Effector memory CD4-positive, alpha-beta T cell (primary cell): ENCODE data around the gene WDR17.

Source experiments
- DNase-seq, 3 donors: peaks; one replicate each; pipeline ENCODE4 v3.0.0-alpha.2; 2020
- H3K27ac ChIP-seq: 2 replicates; pipeline ENCODE4 v1.7.0; 2013; ENCODE audit warnings: mild to moderate bottlenecking, low read length, moderate library complexity; ENCODE audit not compliant: insufficient read depth, poor library complexity, severe bottlenecking
- H3K27me3 ChIP-seq: replicated peaks from 2 replicates; pipeline ENCODE4 v1.7.0; 2013; ENCODE audit warnings: mild to moderate bottlenecking, low read length; ENCODE audit not compliant: insufficient read depth, control insufficient read depth, poor library complexity, severe bottlenecking
- H3K36me3 ChIP-seq: 2 replicates; pipeline ENCODE4 v1.7.0; 2013; ENCODE audit warnings: mild to moderate bottlenecking, low read length, moderate library complexity; ENCODE audit not compliant: control insufficient read depth, insufficient read depth
- H3K4me1 ChIP-seq: 2 replicates; pipeline ENCODE4 v1.7.0; 2013; ENCODE audit warnings: low read length, mild to moderate bottlenecking; ENCODE audit not compliant: control insufficient read depth, insufficient read depth, poor library complexity, severe bottlenecking
- H3K4me3 ChIP-seq: 2 replicates; pipeline ENCODE4 v1.7.0; 2013; ENCODE audit warnings: low read length, low read depth, mild to moderate bottlenecking; ENCODE audit not compliant: insufficient read depth, poor library complexity, severe bottlenecking
- H3K9me3 ChIP-seq: 2 replicates; pipeline ENCODE4 v1.7.0; 2013; ENCODE audit warnings: mild to moderate bottlenecking, low read length, moderate library complexity; ENCODE audit not compliant: control insufficient read depth

Gene WDR17

DNA sequence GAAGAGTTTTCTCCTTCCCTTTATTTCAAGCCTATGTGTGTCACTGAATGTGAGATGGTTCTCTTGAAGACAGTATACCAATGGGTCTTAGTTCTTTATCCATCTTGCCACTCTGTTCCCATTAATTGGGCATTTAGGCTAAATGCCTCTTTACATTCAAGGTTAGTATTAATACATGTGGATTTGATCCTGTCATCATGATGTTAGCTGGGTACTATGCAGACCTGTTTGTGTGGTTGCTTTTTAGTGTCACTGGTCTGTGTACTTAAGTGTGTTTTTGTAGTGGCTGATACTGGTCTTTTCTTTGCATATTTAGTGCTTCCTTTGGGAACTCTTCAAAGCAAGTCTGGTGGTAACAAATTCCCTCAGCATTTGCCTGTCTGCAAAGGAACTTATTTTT lies 23.4 kb upstream of the WDR17 start:
- Histone ChIP-seq H3K4me1 (no peaks in the 10 kb centered on the region), H3K9me3 (no peaks in the 10 kb centered on the region), H3K27me3 (no peaks in the 10 kb centered on the region), H3K4me3 (no peak overlapping the region), H3K27ac (no peak overlapping the region), H3K36me3 (no peaks in the 10 kb centered on the region)
- no peak for DNase-seq

DNA sequence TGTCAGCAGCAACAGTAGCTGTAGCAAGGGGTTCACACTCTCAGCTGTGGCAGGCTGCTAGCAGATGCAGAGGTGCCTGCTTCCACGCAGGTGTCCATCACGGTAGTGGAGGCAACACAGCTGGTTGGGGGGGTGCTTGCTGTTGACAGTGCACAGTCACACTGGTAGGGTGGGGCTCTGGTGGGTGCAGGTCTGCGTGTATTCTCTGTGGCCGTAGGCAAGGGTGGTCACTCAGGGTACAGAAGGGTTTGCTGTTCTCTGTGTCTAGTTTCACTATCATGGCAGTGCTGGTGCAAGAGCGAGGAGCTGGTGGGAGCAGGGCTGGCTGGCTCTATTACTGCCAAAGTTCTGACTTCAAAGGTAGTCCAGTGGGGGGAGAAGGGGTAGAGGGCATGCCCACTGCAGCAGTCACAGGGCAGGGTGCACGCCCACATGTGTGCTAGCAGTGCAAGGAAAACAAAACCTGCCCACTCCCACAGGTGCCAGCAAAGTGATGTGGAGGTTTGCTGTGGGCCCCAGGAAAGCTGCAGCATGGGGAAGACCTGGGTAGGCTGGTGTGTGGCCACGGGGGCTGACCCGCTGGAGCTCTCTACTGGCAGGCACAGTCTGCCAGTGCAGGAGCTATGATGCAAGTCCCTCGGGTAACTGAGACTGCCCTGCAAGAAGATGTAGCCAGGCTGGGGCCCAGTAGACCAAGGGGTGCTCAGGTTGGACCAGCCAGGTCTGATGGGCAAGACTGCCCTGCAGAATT lies 21.6 kb upstream of the WDR17 start:
- no peaks in the 10 kb centered on the region for H3K36me3 ChIP-seq
- H3K27me3 ChIP-seq: no peaks in the 10 kb centered on the region
- H3K4me3 ChIP-seq: no peak overlapping the region

DNA sequence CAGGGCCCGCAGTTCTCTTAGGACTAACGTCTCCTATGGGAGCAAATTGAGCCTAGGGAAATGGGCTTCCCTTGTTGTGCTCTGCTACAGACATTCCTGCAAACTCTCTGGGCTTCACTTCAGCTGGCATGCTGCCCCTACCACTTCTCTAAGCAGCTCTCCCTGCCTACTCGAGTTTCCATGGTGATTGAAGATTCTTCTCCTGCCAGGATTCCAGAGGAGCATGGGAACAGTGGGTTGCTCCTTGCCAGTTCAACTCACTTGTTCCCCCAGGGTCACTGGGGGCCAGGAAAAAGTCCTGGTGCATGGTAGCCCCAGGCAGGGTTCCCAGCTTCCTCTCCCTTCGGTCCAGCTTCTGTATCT lies 21.1 kb upstream of the WDR17 start:
- Histone ChIP-seq H3K27ac (no peak overlapping the region), H3K4me1 (no peaks in the 10 kb centered on the region), H3K27me3 (no peaks in the 10 kb centered on the region), H3K4me3 (no peak overlapping the region), H3K9me3 (no peaks in the 10 kb centered on the region), H3K36me3 (no peaks in the 10 kb centered on the region)
- no peak for DNase-seq

More for the DNA sequence above, 21.6 kb upstream of the WDR17 start:
- no peak for DNase-seq
- Histone ChIP-seq H3K27ac (no peak overlapping the region), H3K9me3 (no peaks in the 10 kb centered on the region), H3K4me1 (no peaks in the 10 kb centered on the region)

DNA sequence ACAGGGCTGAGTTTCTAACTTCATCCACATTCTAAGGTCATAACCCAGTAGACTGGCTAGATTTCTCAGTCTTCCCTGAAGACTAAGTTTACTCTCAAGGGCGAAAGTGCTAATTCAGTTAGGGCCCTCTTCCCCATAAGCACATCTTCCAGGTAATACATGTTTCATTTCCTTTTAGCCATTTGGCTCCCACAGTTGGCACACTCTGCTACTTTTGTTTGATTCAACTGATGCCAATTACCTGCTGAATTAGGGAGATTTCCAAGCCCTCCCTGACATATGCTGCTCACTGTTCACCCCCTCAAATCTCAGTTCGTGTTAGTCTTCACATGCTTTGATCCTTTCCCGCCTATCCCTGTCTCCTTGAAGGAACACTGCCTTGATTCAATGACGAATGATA lies 17.0 kb upstream of the WDR17 start:
- no peaks in the 10 kb centered on the region for H3K9me3 ChIP-seq
- no peak for DNase-seq
- H3K4me3 ChIP-seq: no peak overlapping the region
- H3K36me3 ChIP-seq: no peaks in the 10 kb centered on the region
- no peak overlapping the region for H3K27ac ChIP-seq
- H3K27me3 ChIP-seq: no peaks in the 10 kb centered on the region
- H3K4me1 ChIP-seq: no peaks in the 10 kb centered on the region

DNA sequence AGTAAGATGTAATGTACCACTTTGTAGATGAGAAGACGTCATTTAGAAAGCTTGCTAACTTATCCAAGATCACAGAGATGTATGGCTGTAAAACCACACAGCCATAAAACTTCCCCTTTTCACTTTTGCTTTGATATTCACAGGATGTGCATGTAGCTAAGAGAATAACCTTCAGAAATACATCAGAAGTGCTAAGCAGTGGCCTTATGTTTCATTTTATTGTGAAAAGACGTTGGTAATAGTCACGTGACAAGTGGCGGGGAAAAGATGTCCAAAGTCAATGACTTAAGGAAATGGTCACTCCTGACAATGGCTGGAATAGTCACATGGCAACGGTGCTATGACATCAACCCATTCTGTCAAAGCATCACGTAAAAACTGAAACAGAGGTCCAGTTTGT lies 12.9 kb upstream of the WDR17 start:
- Histone ChIP-seq H3K4me1 (no peaks in the 10 kb centered on the region), H3K27ac (no peak overlapping the region), H3K27me3 (no peaks in the 10 kb centered on the region), H3K4me3 (no peak overlapping the region), H3K36me3 (no peaks in the 10 kb centered on the region), H3K9me3 (no peaks in the 10 kb centered on the region)
- no peak for DNase-seq

DNA sequence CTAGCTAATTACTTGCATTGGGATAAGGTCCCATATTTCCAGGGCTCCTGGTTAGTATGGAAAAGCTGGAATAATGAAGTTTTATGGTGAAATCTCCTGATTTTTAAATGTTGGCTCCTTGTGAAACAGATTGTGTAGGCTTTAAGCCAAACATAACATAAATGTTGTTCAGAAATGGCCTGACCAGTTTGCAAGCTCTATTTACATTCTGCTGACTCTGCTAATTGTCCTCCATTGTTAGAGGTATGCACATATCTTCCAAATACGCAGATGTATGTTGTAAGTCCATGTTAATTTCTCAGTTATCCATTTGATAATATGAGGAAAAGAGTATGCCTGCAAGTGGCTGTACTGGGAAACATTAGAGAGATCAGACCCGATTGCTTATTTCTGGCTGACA lies 11.9 kb upstream of the WDR17 start:
- Histone ChIP-seq H3K27ac (no peak overlapping the region), H3K4me1 (no peaks in the 10 kb centered on the region), H3K9me3 (no peaks in the 10 kb centered on the region), H3K27me3 (no peaks in the 10 kb centered on the region), H3K4me3 (no peak overlapping the region), H3K36me3 (no peaks in the 10 kb centered on the region)
- DNase-seq: no peak

DNA sequence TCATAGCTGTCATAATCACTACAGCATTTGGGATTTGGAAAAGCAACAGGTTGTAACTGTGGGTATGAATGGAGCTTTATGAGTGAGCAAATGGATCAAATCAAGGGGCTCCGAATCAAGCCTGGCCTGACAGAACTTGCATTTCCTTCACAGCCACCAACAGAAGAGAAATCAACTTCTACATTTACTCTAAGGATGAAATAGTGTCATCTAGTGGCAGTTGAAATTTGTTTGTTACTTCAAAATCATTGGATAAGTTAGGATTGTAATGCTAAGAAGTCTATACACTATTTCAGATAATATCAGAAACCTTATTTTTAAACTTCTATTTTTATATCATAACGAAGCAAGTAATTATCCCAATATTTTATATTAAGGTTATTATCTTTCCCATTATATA lies 10.7 kb upstream of the WDR17 start:
- Histone ChIP-seq H3K27ac (no peak overlapping the region), H3K9me3 (no peaks in the 10 kb centered on the region), H3K36me3 (no peaks in the 10 kb centered on the region), H3K27me3 (no peaks in the 10 kb centered on the region), H3K4me3 (no peak overlapping the region), H3K4me1 (no peaks in the 10 kb centered on the region)
- no peak for DNase-seq

DNA sequence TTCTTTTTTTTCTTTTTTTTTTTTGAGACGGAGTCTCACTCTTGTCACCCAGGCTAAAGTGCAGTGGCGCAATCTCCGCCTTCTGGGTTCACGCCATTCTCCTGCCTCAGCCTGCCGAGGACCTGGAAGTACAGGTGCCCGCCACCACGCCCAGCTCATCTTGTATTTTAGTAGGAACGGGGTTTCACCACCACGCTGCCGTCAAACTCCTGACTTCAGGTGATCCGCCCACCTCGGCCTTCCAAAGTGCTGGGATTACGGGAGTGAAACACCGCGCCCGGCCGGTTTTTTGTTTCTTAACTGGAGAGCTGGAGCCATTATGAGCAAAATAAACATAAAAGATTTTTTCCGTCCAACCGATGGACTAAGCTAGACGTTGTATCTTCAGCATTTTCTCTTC lies 1.9 kb upstream of the WDR17 start:
- peaks cover 6% of the 10 kb centered on the region for H3K27me3 ChIP-seq
- no peak overlapping the region for H3K4me3 ChIP-seq
- no peaks in the 10 kb centered on the region for H3K36me3 ChIP-seq
- no peak overlapping the region for H3K27ac ChIP-seq
- no peak for DNase-seq
- no peaks in the 10 kb centered on the region for H3K9me3 ChIP-seq
- no peaks in the 10 kb centered on the region for H3K4me1 ChIP-seq

DNA sequence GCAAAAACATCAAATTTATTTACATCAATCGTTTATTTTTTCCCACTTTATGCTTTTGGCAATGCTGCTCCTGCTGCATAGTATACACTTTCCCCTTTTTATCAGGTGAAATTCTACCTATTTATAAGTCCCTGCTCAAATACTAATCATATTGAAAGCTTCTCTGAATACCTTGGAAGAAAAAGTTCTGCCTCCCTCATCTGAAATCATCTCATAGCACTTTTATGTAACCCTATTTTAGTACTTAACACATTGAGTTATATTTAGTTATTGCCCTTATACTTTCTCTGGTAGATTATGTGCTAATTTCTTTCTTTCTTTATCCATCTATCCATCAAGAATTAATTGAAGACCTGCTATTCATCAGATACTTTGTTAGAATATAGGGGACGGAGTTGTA lies 1.1 kb upstream of the WDR17 start:
- H3K9me3 ChIP-seq: no peaks in the 10 kb centered on the region
- H3K27ac ChIP-seq: no peak overlapping the region
- H3K4me1 ChIP-seq: no peaks in the 10 kb centered on the region
- H3K36me3 ChIP-seq: no peaks in the 10 kb centered on the region
- H3K27me3 ChIP-seq: peaks cover 6% of the 10 kb centered on the region
- DNase-seq: no peak
- H3K4me3 ChIP-seq: no peak overlapping the region

DNA sequence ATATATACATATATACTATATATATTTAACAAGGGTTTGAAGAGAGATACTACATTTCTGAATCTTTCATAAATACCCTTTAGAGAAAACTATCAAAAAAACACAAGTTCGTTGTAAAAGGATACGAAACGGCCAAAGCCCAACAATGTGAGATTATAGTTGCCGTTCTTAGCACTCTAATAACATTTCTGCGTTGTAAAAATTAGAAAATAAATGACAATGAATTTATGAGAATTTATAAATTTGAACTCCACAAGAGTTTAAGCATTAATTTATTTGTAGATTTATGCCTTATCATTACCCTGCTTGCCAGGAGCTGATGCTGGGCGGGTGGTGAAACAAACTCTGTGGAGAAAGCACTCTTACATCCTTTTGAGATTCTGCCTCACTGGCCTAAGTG lies 1.1 kb downstream of the WDR17 start:
- Histone ChIP-seq H3K4me3 (no peak overlapping the region), H3K9me3 (no peaks in the 10 kb centered on the region), H3K27me3 (peaks cover 6% of the 10 kb centered on the region), H3K36me3 (no peaks in the 10 kb centered on the region), H3K27ac (no peak overlapping the region), H3K4me1 (no peaks in the 10 kb centered on the region)
- DNase-seq: no peak
